ENCODE measurements around the gene BAIAP2L1.

GRCh38 chr7:98294798-98295382, 106.0 kb downstream of the BAIAP2L1 start:
- TF ChIP-seq CTCF (IDR thresholded peaks at IDR 0.05) (peak; percentile 16 to 53 (median 32)), POLR2A (IDR thresholded peaks at IDR 0.05) (no peak)

All from uterus (tissue), 2 donors.